GM12865 (cell line): ENCODE results near the gene CKAP2L.

ENCODE experiments used
- DNase-seq: peaks from one replicate; pipeline ENCODE4 v3.0.0; 2010; ENCODE audit warnings: low read depth
- H3K4me3 ChIP-seq: 2 replicates; pipeline ENCODE4 v1.5.1; 2011; ENCODE audit warnings: mild to moderate bottlenecking, low read depth, low read length, control low read depth
- CTCF ChIP-seq: IDR thresholded peaks from 2 replicates; pipeline ENCODE4 v1.5.1; 2011; ENCODE audit warnings: low read length, control low read depth, low read depth, inconsistent platforms; ENCODE audit not compliant: insufficient read depth; ENCODE audit errors: missing control alignments

CKAP2L gene

DNA sequence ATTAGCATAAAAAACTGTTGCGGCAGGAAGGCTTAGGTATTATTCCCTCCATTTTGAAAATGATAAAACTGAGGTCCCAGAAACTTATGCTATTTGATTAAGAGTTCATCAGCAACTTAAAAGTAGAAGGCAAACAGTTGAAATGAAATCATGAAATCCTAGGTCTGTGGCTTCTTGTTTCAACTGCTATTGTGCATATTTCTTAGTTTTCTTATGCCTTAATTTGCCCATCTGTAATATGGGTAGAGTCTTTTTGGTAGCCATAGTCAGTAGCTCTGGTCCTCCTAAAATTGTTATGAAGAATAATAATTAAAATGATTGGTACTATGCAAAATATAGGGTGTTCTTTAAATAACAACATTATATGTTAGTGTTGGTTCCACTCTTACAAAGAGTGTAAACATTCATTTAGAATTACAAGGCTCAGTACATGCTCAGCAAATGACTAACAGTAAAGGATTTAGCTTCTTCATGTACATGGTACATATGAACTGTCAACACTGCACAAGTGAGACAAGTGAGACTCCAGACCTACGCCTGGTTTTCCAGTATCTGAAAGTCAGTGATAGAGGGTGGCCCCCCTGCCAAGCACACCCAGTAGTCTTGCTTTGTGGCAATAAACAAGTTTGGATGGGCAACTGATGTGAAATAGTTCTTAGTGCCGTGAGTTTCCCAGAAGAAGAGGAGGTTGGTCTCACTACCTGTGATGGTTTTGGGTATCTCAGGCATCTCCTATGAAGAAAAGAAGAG, 10.3 kb upstream of the CKAP2L start:
- TF ChIP-seq CTCF: no peak
- no peak overlapping the region for H3K4me3 ChIP-seq
- DNase-seq: no peak

DNA sequence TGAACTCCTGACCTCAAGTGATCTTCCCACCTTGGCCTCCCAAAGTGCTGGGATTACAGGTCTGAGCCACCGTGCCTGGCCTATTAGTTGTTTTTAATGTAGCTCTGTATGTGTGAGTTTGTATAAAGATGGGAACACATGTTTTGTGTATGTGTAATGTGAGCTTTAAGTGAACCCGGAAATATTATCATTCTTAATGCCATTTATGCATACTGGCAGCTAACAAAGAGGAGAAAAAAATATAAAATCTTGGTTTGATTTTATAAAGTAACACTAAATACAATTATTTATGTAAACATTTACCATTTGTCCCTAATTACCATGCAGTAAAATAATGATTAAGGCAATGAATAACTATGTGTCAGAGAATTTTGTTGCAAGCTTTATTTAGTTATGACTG, 9.1 kb upstream of the CKAP2L start:
- no peak overlapping the region for H3K4me3 ChIP-seq
- no peak for DNase-seq
- no peak for TF ChIP-seq CTCF

- no peak for DNase-seq
Observed at GRCh38 chr2:112772911-112773475, 8.6 kb upstream of the CKAP2L start.

DNA sequence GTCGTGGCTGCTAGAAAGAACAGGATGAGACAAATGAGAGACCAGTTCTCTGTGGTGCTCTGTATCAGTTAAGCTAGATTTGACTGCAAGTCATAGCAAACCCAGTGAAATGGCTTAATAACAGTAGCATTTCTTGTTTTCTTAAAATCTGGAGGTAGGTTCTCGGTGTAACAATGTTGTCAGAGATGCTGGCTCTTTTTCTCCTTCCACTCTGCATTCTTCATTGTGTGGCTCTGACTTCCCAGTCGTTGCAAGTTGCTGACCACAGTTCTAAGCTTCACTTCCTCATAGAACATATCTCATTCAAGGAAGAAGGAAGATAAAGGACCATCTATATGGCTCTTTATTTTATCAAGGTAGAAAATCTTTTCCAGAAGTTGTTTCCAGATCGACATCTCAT, 7.9 kb upstream of the CKAP2L start:
- H3K4me3 ChIP-seq: no peak overlapping the region
- DNase-seq: peak; percentile 38
- TF ChIP-seq CTCF: no peak

More at GRCh38 chr2:112772911-112773475, 8.6 kb upstream of the CKAP2L start:
- no peak overlapping the region for H3K4me3 ChIP-seq
- no peak for TF ChIP-seq CTCF

DNA sequence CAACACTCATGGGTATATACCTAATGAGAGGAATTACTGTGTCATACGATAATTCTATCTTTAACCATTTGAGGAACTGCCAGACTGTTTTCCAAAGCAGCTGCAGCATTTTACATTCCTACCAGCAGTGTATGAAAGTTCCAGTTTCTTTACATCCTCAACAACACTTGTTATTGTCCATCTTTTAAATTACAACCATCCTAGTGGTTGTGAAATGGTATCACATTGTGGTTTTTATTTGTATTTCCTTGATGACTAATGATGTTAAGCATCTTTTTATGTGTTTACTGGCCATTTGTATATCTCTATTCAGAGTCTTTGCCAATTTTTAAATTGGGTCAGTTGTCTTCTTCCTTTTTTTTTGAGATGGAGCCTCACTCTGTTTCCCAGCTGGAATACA, 4.0 kb upstream of the CKAP2L start:
- no peak overlapping the region for H3K4me3 ChIP-seq
- TF ChIP-seq CTCF: no peak
- DNase-seq: no peak

DNA sequence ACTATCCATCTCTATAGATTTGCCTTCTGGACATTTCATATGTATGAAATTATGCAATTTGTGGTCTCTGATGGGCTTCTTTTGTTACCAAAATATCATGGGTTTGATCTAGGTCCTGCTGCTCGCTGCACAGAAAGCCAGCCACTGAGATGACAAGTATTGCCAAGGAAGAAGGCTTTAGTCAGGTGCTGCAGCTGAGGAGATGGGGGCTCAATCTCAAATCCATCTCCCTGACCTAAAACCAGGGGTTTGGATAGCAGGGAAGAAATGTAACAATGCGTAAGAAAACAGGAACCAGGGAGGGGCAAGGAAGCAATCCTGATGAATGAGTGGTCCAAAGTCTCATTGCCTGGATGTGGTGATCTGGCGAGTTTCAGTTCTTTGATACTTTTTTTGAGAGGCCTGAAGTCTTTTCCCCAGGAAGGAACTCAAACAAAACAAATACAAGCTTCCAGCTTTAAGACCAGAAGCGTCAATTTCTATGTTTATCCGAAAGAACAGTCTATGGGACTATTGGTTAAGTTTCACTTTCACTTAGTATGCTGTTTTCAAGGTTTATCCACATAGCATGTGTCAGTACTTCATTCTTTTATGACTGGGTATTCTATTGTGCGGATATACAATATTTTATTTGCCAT, 3.4 kb upstream of the CKAP2L start:
- H3K4me3 ChIP-seq: no peak overlapping the region
- DNase-seq: no peak
- no peak for TF ChIP-seq CTCF
